Upper lobe of left lung (tissue), 4 donors: ENCODE data around the gene HELT.

Experiments
- CTCF ChIP-seq, 6 experiments: fragments of 450-650 bp in 4 of 6; fragments of 200-600 bp in 2 of 6; sonication (generic) in 2 of 6; IDR thresholded peaks; one replicate each; pipeline ENCODE4 v1.5.1; 2016 to 2019; ENCODE audit warnings: antibody characterized with exemption in 6 of 6
- EP300 ChIP-seq, 4 donors: sonication (generic); formaldehyde crosslinking; IDR thresholded peaks; one replicate each; pipeline ENCODE4 v1.5.1; 2017; ENCODE audit warnings: antibody characterized with exemption in 4 of 4, control low read depth in 2 of 4
- POLR2A ChIP-seq, 4 donors: fragments of 450-650 bp; IDR thresholded peaks; one replicate each; pipeline ENCODE4 v1.5.1; 2016 to 2017; ENCODE audit warnings: antibody characterized with exemption in 4 of 4, mild to moderate bottlenecking in 2 of 4
- POLR2AphosphoS5 ChIP-seq, 2 donors: sonication (generic); formaldehyde crosslinking; IDR thresholded peaks; one replicate each; pipeline ENCODE4 v1.5.1; 2017; ENCODE audit warnings: antibody characterized with exemption in 2 of 2

GRCh38 chr4:184968784-184969201 is 49.5 kb upstream of the HELT start:
- TF ChIP-seq CTCF (IDR thresholded peaks at IDR 0.05): no peak
- no peak for TF ChIP-seq POLR2A (IDR thresholded peaks at IDR 0.05)
- TF ChIP-seq EP300 (IDR thresholded peaks at IDR 0.05): no peak
- TF ChIP-seq POLR2AphosphoS5 (IDR thresholded peaks at IDR 0.05): no peak
